ENCODE results near the gene GPBP1. TPM values are rescaled to one million over a fixed set of nuclear protein-coding genes. Genes with fewer than 3 reads are reported as not detected.
"Not testable (repeated sequence)": the region's sequence is repeated elsewhere in the genome, so short reads cannot be mapped to it uniquely, and the experiment has no call there.

Gene GPBP1
- total and polyA plus RNA-seq, 9 donors, result 68.0 to 95.0 (median 85.5) TPM

DNA sequence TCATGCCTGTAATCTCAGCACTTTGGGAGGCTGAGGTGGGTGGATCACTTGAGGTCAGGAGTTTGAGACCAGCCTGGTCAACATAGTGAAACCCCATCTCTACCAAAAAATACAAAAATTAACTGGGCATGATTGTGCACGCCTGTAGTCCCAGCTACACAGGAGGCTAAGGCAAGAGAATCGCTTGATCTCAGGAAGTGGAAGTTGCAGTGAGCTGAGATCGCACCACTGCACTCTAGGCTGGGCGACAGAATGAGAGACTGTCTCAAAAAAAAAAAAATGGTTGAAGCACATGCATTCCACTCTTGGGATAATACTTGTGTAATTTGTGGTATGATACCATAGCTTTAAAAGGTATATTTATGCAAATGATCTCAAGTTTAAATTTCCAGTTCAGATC lies 14.1 kb downstream of the GPBP1 start:
- not testable (repeated sequence) for H3K4me1 ChIP-seq (ENCODE audit: control insufficient read depth, insufficient read depth, low read length); H3K4me3 ChIP-seq (ENCODE audit: low read length); H3K9me3 ChIP-seq (replicated peaks; ENCODE audit: control insufficient read depth, low read depth, low read length); H3K27me3 ChIP-seq (ENCODE audit: control insufficient read depth, insufficient read depth, low read length); H3K27ac ChIP-seq (ENCODE audit: low read length); DNase-seq
- WGBS (ENCODE audit: insufficient coverage), result 92% methylated on average over 2 of the region's 4 CpGs
- peaks cover 12% of the 10 kb centered on the region for H3K36me3 ChIP-seq (ENCODE audit: control insufficient read depth, insufficient read depth, low read length)

GRCh38 chr5:57189515-57189914 lies 15.7 kb downstream of the GPBP1 start:
- no peak for DNase-seq
- whole genome bisulfite sequencing (ENCODE audit: insufficient coverage), result 78% methylated on average over 1 of the region's 3 CpGs
- peaks cover 3% of the 10 kb centered on the region for H3K36me3 ChIP-seq (ENCODE audit: control insufficient read depth, insufficient read depth, low read length)

GRCh38 chr5:57190593-57190992 lies 16.7 kb downstream of the GPBP1 start:
- no CpG with 5 or more reads among the region's 2 CpGs for WGBS (ENCODE audit: insufficient coverage)
- peaks cover 3% of the 10 kb centered on the region for H3K36me3 ChIP-seq (ENCODE audit: control insufficient read depth, insufficient read depth, low read length)
- no peak for DNase-seq
- no peaks in the 10 kb centered on the region for H3K4me1 ChIP-seq (ENCODE audit: control insufficient read depth, insufficient read depth, low read length)
- H3K27me3 ChIP-seq (ENCODE audit: control insufficient read depth, insufficient read depth, low read length), result no peaks in the 10 kb centered on the region
- H3K9me3 ChIP-seq (replicated peaks; ENCODE audit: control insufficient read depth, low read depth, low read length), result no peaks in the 10 kb centered on the region
- no peak overlapping the region for H3K27ac ChIP-seq (ENCODE audit: low read length)
- no peak overlapping the region for H3K4me3 ChIP-seq (ENCODE audit: low read length)

More at GRCh38 chr5:57189515-57189914, 15.7 kb downstream of the GPBP1 start:
- Histone ChIP-seq H3K9me3 (replicated peaks; ENCODE audit: control insufficient read depth, low read depth, low read length) (no peaks in the 10 kb centered on the region), H3K27me3 (ENCODE audit: control insufficient read depth, insufficient read depth, low read length) (no peaks in the 10 kb centered on the region), H3K27ac (ENCODE audit: low read length) (no peak overlapping the region), H3K4me3 (ENCODE audit: low read length) (no peak overlapping the region), H3K4me1 (ENCODE audit: control insufficient read depth, insufficient read depth, low read length) (no peaks in the 10 kb centered on the region)

DNA sequence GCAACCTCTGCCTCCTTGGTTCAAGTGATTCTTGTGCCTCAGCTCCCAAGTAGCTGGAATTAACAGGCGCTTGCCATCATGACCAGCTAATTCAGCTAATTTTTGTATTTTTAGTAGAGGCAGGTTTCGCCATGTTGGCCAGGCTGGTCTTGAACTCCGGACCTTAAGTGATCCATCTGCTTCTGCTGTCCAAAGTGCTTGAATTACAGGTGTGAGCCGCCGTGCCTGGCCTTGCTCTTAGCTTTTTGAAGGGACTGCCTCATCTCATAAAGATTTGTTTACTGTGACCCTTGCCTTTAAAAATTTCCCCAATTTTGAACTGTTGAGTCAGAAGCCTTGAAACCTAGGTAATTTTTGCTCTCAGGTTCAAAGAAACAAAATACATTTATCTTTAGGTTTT lies 17.3 kb downstream of the GPBP1 start:
- Histone ChIP-seq H3K4me1 (ENCODE audit: control insufficient read depth, insufficient read depth, low read length) (no peaks in the 10 kb centered on the region), H3K27ac (ENCODE audit: low read length) (no peak overlapping the region), H3K27me3 (ENCODE audit: control insufficient read depth, insufficient read depth, low read length) (no peaks in the 10 kb centered on the region), H3K4me3 (ENCODE audit: low read length) (no peak overlapping the region), H3K36me3 (ENCODE audit: control insufficient read depth, insufficient read depth, low read length) (peaks cover 5% of the 10 kb centered on the region), H3K9me3 (replicated peaks; ENCODE audit: control insufficient read depth, low read depth, low read length) (no peaks in the 10 kb centered on the region)
- WGBS (ENCODE audit: insufficient coverage), result 97% methylated on average over 5 of the region's 5 CpGs
- no peak for DNase-seq

DNA sequence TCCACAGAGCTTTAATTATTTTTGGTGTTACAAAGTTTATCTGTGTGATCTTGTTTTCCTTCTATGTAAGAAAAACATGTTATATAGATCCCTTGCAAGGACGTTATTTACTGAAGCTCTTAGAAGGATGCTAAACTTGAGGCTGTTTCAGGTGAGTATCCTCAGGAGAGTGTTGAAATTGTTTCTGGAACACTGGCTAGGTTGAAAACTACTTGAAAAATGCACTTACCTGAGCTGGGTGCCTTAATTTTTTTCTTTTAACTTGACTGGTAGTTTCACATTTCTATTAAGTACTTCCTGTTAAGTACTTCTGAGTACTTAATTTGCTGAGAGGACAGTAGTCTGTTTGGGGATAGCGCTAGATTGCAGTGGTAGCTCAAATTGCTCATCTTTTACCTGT lies 18.1 kb downstream of the GPBP1 start:
- Histone ChIP-seq H3K4me1 (ENCODE audit: control insufficient read depth, insufficient read depth, low read length) (no peaks in the 10 kb centered on the region), H3K27ac (ENCODE audit: low read length) (no peak overlapping the region), H3K27me3 (ENCODE audit: control insufficient read depth, insufficient read depth, low read length) (no peaks in the 10 kb centered on the region), H3K9me3 (replicated peaks; ENCODE audit: control insufficient read depth, low read depth, low read length) (no peaks in the 10 kb centered on the region), H3K4me3 (ENCODE audit: low read length) (no peak overlapping the region), H3K36me3 (ENCODE audit: control insufficient read depth, insufficient read depth, low read length) (peaks cover 5% of the 10 kb centered on the region)
- WGBS (ENCODE audit: insufficient coverage), result 100% methylated on average over 1 of the region's 2 CpGs
- no peak for DNase-seq

DNA sequence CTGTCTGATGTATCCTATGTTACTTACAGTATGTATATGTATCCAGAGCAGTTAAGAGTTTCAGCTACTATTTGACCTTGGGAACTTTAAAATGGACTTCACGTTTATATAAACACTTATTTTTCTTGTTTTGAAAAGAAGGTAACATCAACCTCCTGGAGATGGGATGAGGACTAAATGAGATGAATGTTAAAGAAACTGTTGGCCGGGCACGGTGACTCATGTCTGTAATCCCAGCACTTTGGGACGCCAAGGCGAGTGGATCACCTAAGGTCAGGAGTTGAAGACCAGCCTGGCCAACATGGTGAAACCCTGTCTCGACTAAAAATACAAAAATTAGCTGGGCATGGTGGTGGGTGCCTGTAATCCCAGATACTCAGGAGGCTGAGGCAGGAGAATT lies 19.0 kb downstream of the GPBP1 start:
- WGBS (ENCODE audit: insufficient coverage), result 93% methylated on average over 5 of the region's 6 CpGs
- not testable (repeated sequence) for H3K9me3 ChIP-seq (replicated peaks; ENCODE audit: control insufficient read depth, low read depth, low read length); H3K27ac ChIP-seq (ENCODE audit: low read length); H3K4me1 ChIP-seq (ENCODE audit: control insufficient read depth, insufficient read depth, low read length); DNase-seq; H3K27me3 ChIP-seq (ENCODE audit: control insufficient read depth, insufficient read depth, low read length); H3K36me3 ChIP-seq (ENCODE audit: control insufficient read depth, insufficient read depth, low read length); H3K4me3 ChIP-seq (ENCODE audit: low read length)

GRCh38 chr5:57193757-57194413 lies 20.0 kb downstream of the GPBP1 start:
- H3K9me3 ChIP-seq (replicated peaks; ENCODE audit: control insufficient read depth, low read depth, low read length), result no peaks in the 10 kb centered on the region
- peaks cover 5% of the 10 kb centered on the region for H3K36me3 ChIP-seq (ENCODE audit: control insufficient read depth, insufficient read depth, low read length)
- no CpG with 5 or more reads among the region's 3 CpGs for WGBS (ENCODE audit: insufficient coverage)

GRCh38 chr5:57194653-57195052 lies 20.8 kb downstream of the GPBP1 start:
- no CpG with 5 or more reads among the region's 2 CpGs for WGBS (ENCODE audit: insufficient coverage)
- no peaks in the 10 kb centered on the region for H3K27me3 ChIP-seq (ENCODE audit: control insufficient read depth, insufficient read depth, low read length)
- H3K9me3 ChIP-seq (replicated peaks; ENCODE audit: control insufficient read depth, low read depth, low read length), result no peaks in the 10 kb centered on the region
- H3K36me3 ChIP-seq (ENCODE audit: control insufficient read depth, insufficient read depth, low read length), result peaks cover 5% of the 10 kb centered on the region
- no peaks in the 10 kb centered on the region for H3K4me1 ChIP-seq (ENCODE audit: control insufficient read depth, insufficient read depth, low read length)
- H3K4me3 ChIP-seq (ENCODE audit: low read length), result no peak overlapping the region
- no peak for DNase-seq
- H3K27ac ChIP-seq (ENCODE audit: low read length), result no peak overlapping the region

More at GRCh38 chr5:57193757-57194413, 20.0 kb downstream of the GPBP1 start:
- H3K4me3 ChIP-seq (ENCODE audit: low read length), result no peak overlapping the region
- no peak for DNase-seq
- H3K27ac ChIP-seq (ENCODE audit: low read length), result no peak overlapping the region
- no peaks in the 10 kb centered on the region for H3K27me3 ChIP-seq (ENCODE audit: control insufficient read depth, insufficient read depth, low read length)
- no peaks in the 10 kb centered on the region for H3K4me1 ChIP-seq (ENCODE audit: control insufficient read depth, insufficient read depth, low read length)

GRCh38 chr5:57195060-57195459 lies 21.2 kb downstream of the GPBP1 start:
- Histone ChIP-seq H3K9me3 (replicated peaks; ENCODE audit: control insufficient read depth, low read depth, low read length) (no peaks in the 10 kb centered on the region), H3K4me3 (ENCODE audit: low read length) (no peak overlapping the region), H3K27ac (ENCODE audit: low read length) (no peak overlapping the region), H3K4me1 (ENCODE audit: control insufficient read depth, insufficient read depth, low read length) (no peaks in the 10 kb centered on the region), H3K27me3 (ENCODE audit: control insufficient read depth, insufficient read depth, low read length) (no peaks in the 10 kb centered on the region), H3K36me3 (ENCODE audit: control insufficient read depth, insufficient read depth, low read length) (peaks cover 5% of the 10 kb centered on the region)
- no CpG with 5 or more reads among the region's 2 CpGs for WGBS (ENCODE audit: insufficient coverage)
- no peak for DNase-seq

DNA sequence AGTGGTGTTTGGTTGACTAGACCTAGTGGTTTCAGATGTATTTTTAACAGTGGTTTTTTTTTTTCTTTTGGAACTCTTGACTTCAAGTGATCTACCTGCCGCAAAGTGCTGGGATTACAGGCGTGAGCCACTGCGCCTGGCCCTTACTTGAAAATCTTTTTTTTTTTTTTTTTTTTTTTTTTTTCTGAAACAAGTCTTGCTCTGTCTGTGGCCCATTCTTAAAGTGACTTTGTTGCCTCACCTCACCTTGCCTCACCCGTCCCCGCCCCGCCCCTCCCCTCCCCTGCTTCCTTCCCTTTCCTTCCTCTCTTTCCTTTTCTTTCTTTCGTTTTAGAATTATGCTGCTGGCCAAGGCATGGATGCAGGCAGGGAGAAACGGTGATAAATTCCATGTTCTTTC lies 26.0 kb downstream of the GPBP1 start:
- H3K27ac ChIP-seq (ENCODE audit: low read length), result no peak overlapping the region
- DNase-seq, result no peak
- no peaks in the 10 kb centered on the region for H3K4me1 ChIP-seq (ENCODE audit: control insufficient read depth, insufficient read depth, low read length)
- 77% methylated on average over 6 of the region's 8 CpGs for WGBS (ENCODE audit: insufficient coverage)
- no peaks in the 10 kb centered on the region for H3K9me3 ChIP-seq (replicated peaks; ENCODE audit: control insufficient read depth, low read depth, low read length)
- H3K36me3 ChIP-seq (ENCODE audit: control insufficient read depth, insufficient read depth, low read length), result peaks cover 2% of the 10 kb centered on the region
- no peak overlapping the region for H3K4me3 ChIP-seq (ENCODE audit: low read length)
- no peaks in the 10 kb centered on the region for H3K27me3 ChIP-seq (ENCODE audit: control insufficient read depth, insufficient read depth, low read length)

DNA sequence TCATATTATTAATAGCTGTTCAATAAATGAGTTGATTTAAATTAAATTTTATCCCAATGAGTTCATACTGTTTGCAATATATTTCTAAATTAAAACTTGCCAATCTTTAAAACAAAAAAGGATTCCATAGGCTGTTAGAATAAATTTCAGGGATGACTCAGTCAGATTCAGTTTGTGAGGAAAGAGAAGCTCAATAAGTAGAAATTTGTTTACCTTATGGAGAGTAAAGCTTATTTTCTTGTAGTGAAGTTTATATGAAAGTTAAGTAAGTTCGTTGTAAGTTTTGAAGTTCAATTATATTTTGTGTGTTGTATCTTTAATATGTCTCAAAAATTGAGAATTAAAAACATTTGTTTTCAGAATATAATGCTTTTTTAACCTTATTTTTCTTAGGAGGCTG lies 29.0 kb downstream of the GPBP1 start:
- no peaks in the 10 kb centered on the region for H3K9me3 ChIP-seq (replicated peaks; ENCODE audit: control insufficient read depth, low read depth, low read length)
- H3K27me3 ChIP-seq (ENCODE audit: control insufficient read depth, insufficient read depth, low read length), result no peaks in the 10 kb centered on the region
- H3K36me3 ChIP-seq (ENCODE audit: control insufficient read depth, insufficient read depth, low read length), result peaks cover 5% of the 10 kb centered on the region
- H3K27ac ChIP-seq (ENCODE audit: low read length), result no peak overlapping the region
- no CpG with 5 or more reads among the region's 1 CpG for WGBS (ENCODE audit: insufficient coverage)
- no peaks in the 10 kb centered on the region for H3K4me1 ChIP-seq (ENCODE audit: control insufficient read depth, insufficient read depth, low read length)
- no peak overlapping the region for H3K4me3 ChIP-seq (ENCODE audit: low read length)
- DNase-seq, result no peak
